Measurements from ENCODE around the gene PSMD4. TPM values are rescaled to one million over a fixed set of nuclear protein-coding genes. Genes with fewer than 3 reads are reported as not detected.

PSMD4 gene
- polyA plus RNA-seq, 3 donors, result 115 to 142 (median 130) TPM

GRCh38 chr1:151289991-151290708, 35.6 kb downstream of the PSMD4 start:
- 86 to 91% (median 88%) methylated on average over 21 of the region's 21 CpGs for WGBS, 3 donors
- H3K27ac ChIP-seq (ENCODE audit: low read depth, low read length), result no peak overlapping the region

GRCh38 chr1:151290709-151291303, 36.3 kb downstream of the PSMD4 start:
- no peak overlapping the region for H3K27ac ChIP-seq (ENCODE audit: low read depth, low read length)
- WGBS, 3 donors, result 72 to 80% (median 79%) methylated on average over 19 of the region's 19 CpGs

- WGBS, 3 donors, result 78 to 81% (median 79%) methylated on average over 13 of the region's 13 CpGs
- no peak overlapping the region for H3K27ac ChIP-seq (ENCODE audit: low read depth, low read length)
Observed at GRCh38 chr1:151292207-151293030, 37.9 kb downstream of the PSMD4 start.

- H3K27ac ChIP-seq (ENCODE audit: low read depth, low read length), result no peak overlapping the region
- WGBS, 3 donors, result 80 to 84% (median 82%) methylated on average over 6 of the region's 6 CpGs
Observed at GRCh38 chr1:151293093-151293492, 38.6 kb downstream of the PSMD4 start.

GRCh38 chr1:151294742-151295462, 40.4 kb downstream of the PSMD4 start:
- H3K27ac ChIP-seq (ENCODE audit: low read depth, low read length), result no peak overlapping the region
- 86 to 93% (median 91%) methylated on average over 2 of the region's 2 CpGs for WGBS, 3 donors

GRCh38 chr1:151309811-151310323, 55.3 kb downstream of the PSMD4 start:
- no peak overlapping the region for H3K27ac ChIP-seq (ENCODE audit: low read depth, low read length)

GRCh38 chr1:151311011-151311410, 56.5 kb downstream of the PSMD4 start:
- 58 to 71% (median 59%) methylated on average over 4 of the region's 4 CpGs for WGBS, 3 donors
- no peak overlapping the region for H3K27ac ChIP-seq (ENCODE audit: low read depth, low read length)

More at GRCh38 chr1:151309811-151310323, 55.3 kb downstream of the PSMD4 start:
- WGBS, 3 donors, result 43 to 58% (median 54%) methylated on average over 7 of the region's 7 CpGs

GRCh38 chr1:151311589-151312331, 57.2 kb downstream of the PSMD4 start:
- H3K27ac ChIP-seq (ENCODE audit: low read depth, low read length), result no peak overlapping the region
- WGBS, 3 donors, result 48 to 66% (median 51%) methylated on average over 7 of the region's 7 CpGs

GRCh38 chr1:151312411-151312810, 57.9 kb downstream of the PSMD4 start:
- 81 to 85% (median 81%) methylated on average over 4 of the region's 4 CpGs for WGBS, 3 donors
- H3K27ac ChIP-seq (ENCODE audit: low read depth, low read length), result no peak overlapping the region

- H3K27ac ChIP-seq (ENCODE audit: low read depth, low read length), result no peak overlapping the region
- WGBS, 3 donors, result 70 to 88% (median 75%) methylated on average over 8 of the region's 8 CpGs
Observed at GRCh38 chr1:151312826-151313225, 58.3 kb downstream of the PSMD4 start.

- no peak overlapping the region for H3K27ac ChIP-seq (ENCODE audit: low read depth, low read length)
- 27 to 62% (median 39%) methylated on average over 2 of the region's 2 CpGs for WGBS, 3 donors
Observed at GRCh38 chr1:151313501-151313900, 59.0 kb downstream of the PSMD4 start.

GRCh38 chr1:151314137-151314875, 59.8 kb downstream of the PSMD4 start:
- no peak overlapping the region for H3K27ac ChIP-seq (ENCODE audit: low read depth, low read length)
- WGBS, 3 donors, result 41 to 57% (median 56%) methylated on average over 3 of the region's 3 CpGs

- WGBS, 3 donors, result 79 to 88% (median 82%) methylated on average over 17 of the region's 17 CpGs
- H3K27ac ChIP-seq (ENCODE audit: low read depth, low read length), result no peak overlapping the region
Observed at GRCh38 chr1:151315565-151316235, 61.2 kb downstream of the PSMD4 start.
